ENCODE data around the gene C1S.
"Not testable (repeated sequence)": the region's sequence is repeated elsewhere in the genome, so short reads cannot be mapped to it uniquely, and the experiment has no call there.

C1S gene

DNA sequence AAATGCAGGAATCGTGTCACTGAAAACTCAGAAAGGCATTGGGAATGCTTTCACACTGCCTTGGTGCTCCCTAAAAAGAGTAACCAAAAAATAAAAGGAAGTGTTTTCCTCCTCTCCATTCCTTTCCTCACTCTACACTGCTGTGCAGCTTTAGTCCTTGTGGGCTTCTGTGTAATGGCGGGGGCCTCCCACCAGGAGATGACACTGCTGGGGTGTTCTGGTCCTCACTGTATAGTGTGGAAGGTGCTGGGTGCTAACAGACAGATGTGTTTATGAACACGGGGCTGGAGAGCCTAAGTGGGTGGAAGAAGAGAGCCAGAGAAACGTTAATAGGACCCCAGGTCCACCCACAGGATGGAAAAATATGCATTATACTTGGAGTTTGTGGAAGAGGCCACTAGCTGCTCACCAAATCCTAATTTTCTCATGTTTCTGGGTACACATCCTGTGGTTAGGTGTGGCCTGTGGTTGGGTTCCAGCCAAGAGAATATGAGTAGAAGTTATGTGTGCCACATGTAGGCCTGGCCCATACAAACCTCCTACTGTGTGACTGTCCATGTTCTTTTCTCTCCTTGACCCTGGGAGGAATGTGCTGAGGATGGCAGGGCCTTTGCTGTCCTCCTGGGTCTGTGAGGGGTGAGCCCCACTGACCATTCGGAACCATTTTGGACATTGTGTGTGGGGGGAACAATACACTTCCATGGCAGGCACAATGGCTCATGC lies 14.0 kb upstream of the C1S start:
- no peak for DNase-seq (ENCODE audit: low read depth)

DNA sequence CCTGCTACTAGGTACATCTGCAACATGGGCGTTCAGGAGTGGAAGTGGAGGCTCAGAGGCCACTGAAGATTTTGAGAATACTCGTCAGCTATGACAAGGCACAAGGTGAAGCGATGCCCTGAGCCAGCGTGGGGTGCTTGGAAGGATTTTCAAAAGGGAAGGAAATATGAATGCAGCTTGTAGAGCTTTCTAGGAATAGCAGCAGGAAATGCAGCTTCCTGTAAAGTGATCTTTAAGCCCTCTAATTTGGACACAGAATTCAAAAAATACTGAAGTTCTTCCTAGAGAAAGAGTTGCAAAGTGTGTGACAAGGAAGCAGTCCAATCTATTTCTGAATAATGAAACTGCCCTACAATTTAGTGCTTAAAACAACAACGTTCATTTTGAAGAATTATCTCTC lies 13.2 kb upstream of the C1S start:
- no peak for DNase-seq (ENCODE audit: low read depth)

DNA sequence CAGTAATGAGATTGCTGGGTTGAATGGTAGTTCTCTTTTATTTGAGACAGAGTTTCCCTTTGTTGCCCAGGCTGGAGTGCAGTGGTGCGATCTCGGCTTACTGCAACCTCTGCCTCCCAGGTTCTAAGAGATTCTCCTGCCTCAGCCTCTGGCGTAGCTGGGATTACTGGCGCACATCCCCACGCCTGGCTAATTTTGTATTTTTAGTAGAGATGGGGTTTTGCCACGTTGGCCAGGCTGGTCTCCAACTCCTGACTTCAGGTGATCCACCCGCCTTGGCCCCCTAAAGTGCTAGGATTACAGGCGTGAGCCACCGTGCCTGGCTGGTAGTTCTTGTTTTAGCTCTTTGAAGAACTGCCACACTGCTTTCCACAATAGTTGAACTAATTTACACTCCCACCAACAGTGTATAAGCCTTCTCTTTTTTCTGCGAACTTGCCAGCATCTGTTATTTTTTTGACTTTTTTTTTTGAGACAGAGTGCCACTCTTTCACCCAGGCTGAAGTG lies 11.0 kb upstream of the C1S start:
- not testable (repeated sequence) for DNase-seq (ENCODE audit: low read depth)

DNA sequence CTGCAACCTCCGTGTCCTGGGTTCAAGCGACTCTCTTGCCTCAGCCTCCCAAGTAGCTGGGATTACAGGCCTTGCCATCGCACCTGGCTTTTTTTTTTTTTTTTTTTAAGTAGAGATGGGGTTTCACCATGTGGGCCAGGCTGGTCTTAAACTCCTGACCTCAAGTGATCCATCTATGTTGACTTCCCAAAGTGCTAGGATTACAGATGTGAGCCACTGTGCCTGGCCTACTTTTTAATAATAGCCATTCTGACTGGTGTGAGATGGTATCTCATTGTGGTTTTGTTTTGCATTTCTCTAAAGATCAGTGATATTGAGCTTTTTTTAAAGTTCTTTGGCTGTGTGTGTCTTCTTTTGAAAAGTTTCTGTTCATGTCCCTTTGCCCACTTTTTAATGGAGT lies 10.5 kb upstream of the C1S start:
- DNase-seq (ENCODE audit: low read depth), result not testable (repeated sequence)

DNA sequence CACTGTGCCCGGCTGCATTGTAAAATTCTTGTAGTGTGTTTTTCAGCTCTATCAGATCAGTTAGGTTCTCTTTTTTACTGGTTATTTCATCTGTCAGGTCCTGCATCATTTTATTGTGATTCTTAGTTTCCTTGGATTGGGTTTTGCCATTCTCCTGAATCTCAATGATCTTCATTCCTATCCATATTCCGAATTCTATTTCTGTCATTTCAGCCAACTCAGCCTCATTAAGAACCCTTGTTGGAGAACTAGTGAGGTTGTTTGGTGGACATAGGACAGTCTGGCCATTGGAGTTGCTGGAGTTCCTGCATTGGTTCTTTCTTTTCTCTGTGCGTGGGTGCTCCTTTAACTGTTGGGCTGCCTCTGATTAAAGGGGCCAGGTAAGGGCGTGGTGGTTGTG lies 5.6 kb upstream of the C1S start:
- no peak for DNase-seq (ENCODE audit: low read depth)

DNA sequence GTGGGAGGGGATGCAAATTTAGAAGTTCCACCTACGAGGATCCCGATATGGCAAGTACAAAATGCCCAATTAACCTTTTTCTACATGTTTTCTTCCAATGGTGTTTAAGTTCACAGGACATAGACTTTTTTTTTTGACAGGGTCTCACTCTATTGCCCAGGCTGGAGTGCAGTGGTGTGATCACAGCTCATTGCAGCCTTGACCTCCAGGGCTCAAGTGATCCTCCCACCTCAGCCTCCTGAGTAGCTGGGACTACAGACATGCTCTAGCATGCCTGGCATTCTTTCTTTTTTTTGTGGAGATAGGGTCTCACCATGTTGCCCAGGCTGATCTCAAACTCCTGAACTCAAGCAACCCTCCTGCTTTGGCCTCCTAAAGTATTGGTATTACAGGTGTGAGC lies 4.8 kb upstream of the C1S start:
- not testable (repeated sequence) for DNase-seq (ENCODE audit: low read depth)

DNA sequence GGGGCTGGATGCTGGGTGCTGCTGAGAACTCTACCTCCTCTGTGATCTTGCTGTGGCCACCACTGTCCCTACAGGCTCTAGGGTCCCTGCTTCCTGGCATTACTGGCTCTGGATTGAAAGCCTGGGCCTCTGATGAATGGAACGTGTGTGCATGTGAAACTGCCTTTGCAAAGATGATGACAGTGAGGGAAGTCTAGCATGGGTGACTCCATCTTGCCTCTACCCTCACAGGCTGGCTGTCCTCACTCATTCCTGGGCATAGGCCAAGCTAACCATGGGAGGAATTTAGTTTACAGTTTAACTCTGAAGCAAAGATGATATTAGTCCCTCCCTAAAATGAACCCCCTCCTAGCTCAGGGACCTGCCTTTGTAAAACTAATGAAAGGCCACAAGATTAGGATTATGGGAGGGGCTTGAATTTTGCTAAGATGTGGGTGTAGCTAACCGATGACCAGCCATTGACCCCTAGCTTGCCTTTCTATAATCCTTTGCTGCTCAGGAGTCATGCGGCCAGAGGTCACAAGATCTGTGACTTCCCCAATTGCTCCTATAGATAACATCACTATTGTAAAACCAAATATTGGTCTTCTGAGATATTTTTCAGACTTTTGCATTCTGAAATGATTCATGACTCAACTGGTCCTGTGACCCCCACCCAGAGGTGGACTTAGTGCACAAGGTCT lies 2.2 kb upstream of the C1S start:
- no peak for DNase-seq (ENCODE audit: low read depth)

DNA sequence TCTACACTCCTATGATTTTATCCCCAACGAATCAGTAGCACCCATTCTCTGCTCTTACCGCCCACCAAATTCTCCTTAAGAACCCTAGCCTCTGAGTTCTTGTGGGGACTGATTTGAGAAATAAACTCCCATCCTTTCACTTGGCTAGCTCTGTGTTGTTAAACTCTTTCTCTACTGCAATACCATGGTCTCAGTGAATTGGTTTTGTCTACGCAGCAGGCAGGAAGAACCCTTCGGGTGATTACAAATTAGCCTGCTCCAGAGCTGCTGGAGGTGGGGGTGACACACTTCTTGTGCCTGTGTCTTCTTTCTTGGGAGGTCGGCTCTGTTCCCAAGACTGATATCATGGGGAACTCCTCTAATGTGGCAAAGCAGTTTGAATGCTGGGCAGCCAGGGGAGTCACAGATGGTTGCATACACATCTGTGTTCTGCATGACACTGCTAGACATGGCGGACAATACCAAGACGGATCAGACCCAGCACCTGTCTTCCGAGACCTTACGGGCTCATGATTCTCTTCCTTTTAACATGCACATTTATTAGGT lies 1.6 kb upstream of the C1S start:
- no peak for DNase-seq (ENCODE audit: low read depth)

DNA sequence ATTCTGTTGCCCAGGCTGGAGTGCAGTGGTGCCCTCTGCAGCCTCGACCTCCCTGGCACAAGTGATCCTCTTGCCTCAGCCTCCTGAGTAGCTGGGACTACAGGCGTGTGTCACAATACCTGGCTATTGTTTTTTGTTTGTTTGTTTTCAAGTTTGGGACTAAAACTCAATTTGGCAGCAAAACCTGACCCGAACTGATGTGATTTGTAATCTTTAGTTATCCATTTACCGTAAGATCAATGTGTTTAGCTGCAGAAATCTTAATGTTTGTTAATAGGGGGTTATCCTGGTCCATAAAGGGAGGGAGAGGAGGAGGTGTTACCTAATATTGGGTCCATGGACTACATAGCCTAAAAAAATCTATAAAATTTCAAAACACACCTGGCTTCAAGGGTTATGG lies 738 bp upstream of the C1S start:
- DNase-seq (ENCODE audit: low read depth), result no peak

DNA sequence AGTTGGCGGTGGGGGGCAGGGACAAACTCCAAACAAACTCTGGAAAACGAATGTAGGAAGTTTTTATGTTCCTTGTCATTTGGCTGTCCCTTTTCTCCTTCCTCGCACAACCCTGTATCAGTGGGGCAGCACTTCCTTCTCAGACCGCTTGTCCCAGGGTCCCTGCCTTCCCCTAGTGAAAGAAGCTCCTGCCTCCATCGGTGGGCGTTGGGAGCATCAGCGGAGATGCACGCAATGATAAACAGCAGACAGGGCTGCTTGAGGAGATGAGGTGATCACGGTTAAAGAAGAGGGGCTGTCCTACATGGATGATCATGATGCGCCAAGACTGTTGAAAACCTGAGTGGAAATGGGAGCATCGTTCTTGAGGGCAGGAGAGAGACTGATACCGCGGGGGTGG lies 620 bp downstream of the C1S start:
- DNase-seq (ENCODE audit: low read depth), result no peak

DNA sequence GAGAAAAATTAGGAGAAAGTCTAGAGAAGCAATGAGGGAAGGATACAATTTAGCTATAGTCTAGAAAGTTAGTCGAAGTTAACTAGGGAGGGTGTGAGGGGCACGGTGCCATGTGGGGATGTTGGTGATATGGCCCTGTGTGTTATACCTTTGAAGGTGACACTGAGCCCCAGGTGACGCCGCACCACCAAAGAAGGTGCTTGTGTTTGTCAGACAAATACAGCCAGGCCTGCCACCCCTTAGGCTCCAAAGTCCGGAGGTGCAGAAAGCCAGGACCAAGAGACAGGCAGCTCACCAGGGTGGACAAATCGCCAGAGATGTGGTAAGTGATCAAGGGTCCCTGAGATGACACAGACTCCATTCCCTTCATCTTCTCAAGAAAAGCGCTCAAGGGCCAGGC lies 1.1 kb downstream of the C1S start:
- DNase-seq (ENCODE audit: low read depth), result no peak

DNA sequence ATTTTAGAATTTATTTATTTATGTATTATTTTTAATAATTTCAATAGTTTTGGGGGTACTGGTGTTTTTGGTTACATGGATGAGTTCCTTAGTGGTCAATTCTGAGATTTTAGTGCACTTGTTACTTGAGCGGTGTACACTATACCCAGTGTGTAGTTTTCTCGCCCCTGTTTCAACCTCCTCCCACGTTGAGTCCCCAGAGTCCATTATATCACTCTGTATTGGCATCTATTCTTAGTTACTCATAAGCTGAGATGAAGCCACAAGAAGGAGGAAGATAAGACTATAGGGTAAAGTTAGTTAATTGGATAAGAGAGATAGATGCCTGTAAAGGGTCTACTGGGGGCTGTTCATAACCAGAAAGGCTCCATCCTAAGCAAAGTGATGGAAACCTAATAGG lies 4.0 kb downstream of the C1S start:
- DNase-seq (ENCODE audit: low read depth), result no peak

DNA sequence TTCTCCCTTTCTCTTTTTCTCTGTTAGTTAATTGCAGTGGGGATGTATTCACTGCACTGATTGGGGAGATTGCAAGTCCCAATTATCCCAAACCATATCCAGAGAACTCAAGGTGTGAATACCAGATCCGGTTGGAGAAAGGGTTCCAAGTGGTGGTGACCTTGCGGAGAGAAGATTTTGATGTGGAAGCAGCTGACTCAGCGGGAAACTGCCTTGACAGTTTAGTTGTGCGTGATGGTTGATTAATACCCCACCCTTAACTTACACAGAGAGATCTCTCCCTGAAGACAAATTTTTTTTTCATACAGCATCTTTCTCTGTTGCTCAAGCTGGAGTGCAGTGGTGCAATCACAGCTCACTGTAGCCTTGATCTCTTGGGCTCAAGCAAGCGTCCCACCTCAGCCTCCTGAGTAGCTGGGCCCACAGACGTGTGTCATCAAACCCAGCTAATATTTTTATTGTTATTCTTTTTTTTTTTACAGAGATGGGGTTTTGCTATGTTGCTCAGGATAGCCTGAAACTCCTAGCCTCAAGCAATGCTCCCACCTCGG lies 4.6 kb downstream of the C1S start:
- DNase-seq (ENCODE audit: low read depth), result no peak

DNA sequence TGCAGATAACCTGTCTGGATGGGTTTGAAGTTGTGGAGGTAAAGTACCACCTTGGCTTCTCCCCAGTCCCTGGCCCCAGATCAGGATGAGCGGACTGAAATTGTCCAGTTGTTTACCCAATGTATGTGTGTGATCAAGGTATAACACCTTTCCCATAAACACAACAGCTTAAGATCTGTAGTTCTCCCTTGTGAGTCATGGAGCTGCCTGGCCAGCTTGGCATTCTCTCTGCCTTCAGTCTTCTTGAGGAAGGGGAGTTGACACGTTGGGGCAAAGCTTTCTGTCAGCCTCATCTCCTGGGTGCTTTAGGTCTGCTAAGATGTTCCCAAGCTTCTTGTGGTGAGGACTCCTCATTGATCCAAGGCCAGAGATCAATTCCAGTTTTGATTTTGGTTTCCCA lies 6.1 kb downstream of the C1S start:
- no peak for DNase-seq (ENCODE audit: low read depth)

DNA sequence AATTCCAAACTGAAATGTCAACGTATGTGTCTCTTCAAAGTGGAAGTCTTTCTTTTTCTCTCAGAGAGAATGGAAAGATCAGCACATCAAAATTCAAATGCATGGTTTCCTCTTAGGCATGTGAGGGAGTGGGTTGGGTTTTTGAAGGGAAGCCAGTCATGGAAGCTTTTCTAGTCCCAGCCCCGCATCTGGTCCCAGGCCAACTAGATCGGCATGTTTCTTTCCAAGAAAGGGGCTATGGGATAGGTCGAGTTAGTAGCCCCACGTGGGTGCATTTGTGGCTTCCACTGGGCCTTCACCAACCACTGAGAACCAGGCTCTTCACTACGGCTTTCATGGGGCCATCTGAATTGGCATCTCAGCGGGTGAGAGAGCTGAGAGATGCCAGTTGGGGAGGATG lies 6.6 kb downstream of the C1S start:
- DNase-seq (ENCODE audit: low read depth), result no peak

DNA sequence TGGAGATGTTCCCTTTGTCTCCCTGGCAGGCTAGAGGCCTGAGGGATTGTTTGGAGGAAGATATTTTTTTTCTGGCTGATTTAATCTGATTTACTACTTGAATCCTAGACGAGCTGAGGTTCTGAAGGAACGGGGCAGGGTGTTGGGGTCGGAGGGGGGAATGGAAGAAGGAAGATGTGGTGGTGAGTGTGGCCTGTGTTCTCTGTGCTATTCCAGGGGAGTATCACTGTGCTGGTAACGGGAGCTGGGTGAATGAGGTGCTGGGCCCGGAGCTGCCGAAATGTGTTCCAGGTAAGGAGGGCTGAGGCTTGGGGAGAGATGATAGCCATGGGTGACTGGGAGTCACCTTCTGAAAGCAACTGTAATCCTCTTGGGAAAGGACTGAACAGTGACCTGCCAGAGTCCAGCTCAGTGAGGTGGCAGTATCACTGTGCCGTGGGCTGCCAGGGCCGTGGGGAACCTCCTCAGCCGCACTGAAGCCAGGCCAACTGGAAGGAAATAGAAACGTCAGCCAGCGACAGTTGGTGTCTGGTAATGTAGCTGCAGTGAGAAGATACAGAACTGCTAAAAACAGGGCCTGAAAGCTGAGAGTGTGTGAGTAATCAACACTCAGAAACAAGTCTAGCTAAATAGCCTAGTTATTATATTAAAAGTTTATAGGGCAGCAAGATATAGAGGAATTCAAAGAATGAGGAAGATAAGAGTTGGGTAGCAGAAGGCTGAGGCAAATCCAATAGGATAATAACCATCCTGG lies 7.9 kb downstream of the C1S start:
- DNase-seq (ENCODE audit: low read depth), result no peak

DNA sequence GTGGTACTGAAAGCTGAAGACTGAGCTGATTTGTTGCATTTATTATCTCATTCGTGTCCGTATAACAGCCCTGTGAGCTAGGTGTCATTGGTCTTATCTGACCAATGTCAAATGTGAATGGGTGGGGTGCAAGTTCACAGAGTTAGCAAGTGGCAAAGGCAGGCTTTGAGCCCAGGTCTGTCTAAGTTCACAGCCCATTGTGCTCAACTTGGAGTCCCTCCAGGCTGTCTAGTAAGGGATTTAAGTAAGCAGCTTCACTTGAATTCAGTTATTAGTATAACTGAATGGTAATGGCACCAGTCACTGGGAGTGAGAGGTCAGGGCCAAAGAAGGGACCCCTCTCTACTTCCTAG lies 8.5 kb downstream of the C1S start:
- no peak for DNase-seq (ENCODE audit: low read depth)

DNA sequence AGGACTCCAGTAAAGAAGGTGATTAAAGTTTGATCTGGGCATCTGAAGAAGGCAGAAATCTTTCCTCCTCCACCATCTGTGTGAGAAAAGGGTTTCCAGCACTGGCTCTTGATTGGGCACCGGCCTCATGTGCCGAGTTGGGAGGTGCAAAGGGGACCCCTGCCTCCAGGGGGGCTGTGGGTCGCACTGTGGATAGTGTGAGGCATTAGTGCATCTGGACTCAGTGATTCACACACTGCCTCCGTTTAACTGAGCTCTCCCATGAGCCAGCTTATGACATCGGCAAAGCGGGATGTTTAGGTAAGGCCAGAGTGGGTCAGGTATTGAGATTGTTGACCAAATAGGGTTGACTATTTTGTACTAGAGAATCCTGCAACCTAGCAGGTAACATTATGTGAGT lies 8.9 kb downstream of the C1S start:
- DNase-seq (ENCODE audit: low read depth), result no peak

DNA sequence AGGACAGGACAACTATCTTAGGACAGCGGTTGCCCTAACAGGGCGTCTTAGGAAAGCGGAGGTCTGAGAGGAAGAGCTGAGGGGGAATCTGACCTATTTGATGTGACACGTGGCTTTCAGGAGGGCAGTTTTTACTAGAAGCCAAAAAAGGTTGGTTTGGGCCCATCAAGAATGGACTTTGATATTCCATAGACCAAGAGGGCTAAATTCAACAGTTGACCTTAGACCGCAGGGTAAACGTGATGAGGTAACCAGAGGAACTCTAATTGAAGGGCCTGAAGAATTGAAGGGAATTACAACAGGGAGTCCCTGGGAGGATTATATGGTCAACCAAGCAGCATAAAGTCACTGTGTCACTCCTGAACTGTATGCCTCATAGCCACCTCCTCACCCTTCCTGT lies 11.5 kb downstream of the C1S start:
- DNase-seq (ENCODE audit: low read depth), result no peak

DNA sequence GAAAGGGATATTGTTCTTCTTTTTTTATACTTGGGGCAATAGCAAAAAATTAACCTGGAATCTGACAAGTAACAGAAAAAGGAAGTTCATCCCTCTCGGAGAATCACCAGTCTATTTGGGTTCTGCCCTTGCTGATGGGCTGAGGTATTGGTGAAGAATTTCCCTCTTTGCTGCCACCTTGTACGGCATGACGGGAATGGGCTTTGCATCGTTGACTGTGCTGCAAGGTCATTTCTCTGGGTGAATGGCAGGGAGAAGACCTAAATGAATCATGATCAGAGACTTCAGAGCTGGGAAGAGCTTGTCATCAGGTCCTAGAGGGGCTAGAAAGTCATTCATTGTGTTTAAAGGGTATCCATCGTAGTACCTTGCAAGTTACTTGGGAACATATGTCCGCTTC lies 12.0 kb downstream of the C1S start:
- DNase-seq (ENCODE audit: low read depth), result no peak

DNA sequence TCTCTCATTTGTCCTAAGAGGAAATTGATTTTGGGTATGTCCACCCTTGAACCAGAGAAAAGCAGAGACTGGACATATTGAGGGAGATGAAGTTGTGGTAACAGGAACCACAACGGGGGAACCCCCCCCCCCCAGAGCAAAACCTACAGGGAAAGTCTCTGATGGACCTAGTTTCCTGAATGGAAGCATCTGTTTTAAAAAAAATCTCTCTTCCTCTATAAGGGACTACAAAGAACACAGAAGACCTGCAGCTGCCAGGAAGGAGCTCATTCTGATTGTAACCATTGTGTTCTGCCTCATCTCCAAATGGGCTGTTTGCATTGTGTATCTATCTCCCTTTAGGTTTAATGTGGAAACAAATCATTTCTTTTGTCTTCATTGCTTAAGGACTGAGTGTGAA lies 13.4 kb downstream of the C1S start:
- DNase-seq (ENCODE audit: low read depth), result no peak

DNA sequence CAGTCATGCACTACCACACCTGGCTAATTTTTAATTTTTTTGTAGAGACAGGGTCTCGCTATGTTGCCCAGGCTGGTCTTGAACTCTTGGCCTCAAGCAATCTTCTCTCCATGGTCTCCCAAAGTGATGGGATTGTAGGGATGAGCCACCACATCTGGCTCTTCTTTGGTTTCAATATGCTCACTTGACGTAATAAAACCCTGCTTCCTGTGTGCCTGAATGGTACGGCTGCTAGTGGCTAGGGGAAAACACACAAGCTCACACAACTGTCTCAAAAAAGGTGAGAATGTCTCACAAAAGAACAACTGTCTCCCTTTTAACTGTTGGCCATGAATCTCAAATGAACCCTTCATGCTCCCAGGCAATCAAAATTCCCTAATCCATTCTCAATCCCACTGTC lies 15.0 kb downstream of the C1S start:
- no peak for DNase-seq (ENCODE audit: low read depth)

DNA sequence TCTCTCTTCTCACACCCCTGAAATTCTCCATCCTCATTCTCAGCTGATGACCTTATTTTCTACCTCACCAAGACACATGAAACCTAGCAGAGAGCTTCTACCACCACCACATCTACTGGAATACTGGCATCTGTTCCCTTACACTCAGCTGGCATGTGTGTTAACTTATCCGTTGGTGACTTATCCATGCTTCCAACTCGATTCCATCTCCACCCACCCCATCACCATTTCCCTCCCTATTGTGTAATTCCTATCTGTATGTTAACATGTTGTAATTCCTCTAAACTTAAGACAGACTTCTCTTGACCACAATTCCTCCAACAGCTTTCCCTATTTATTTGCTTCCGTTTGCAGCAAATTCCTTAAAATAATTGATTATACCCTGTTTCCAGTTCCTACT lies 15.4 kb downstream of the C1S start:
- DNase-seq (ENCODE audit: low read depth), result no peak
